Stimulated activated naive CD4-positive, alpha-beta T cell (primary cell): Measurements from ENCODE around the gene EVI5L.

Experiments used
- DNase-seq, 6 experiments: peaks; one replicate each; lab custom pipeline; 2025; lab: John Stamatoyannopoulos, UW

Gene EVI5L

GRCh38 chr19:7860714-7861618 lies 30.9 kb downstream of the EVI5L start:
- DNase-seq: no peak

DNA sequence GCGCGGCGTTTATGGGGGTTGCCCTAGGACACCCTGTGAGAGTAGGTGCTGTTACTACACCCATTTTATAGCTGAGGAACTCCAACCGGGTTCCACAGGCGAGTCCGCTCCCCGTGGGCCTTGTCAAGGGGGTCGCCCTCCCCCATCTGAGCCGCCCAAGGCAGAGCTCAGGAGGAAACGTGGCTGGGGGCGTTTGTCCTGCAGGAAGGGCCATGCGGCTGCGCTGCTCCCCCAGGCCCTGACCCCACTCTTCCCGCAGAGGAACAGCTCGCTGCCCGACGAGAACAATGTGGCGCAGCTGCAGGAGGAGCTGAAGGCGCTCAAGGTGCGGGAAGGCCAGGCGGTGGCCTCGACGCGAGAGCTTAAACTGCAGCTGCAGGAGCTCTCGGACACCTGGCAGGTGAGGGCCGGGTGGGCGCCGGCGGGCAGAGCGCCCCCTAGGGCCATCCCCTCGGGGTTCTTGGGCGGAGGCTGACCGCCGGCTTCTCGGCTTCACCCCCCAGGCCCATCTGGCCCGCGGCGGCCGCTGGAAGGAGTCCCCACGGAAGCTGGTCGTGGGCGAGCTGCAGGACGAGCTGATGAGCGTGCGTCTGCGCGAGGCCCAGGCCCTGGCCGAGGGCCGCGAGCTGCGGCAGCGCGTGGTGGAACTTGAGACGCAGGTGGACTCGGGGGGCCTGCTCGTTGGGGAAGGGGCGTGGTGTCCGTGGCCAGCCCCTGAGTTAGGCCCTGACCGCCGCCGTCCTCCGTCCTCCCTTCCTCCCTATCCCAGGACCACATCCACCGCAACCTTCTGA lies 31.8 kb downstream of the EVI5L start:
- DNase-seq: no peak

DNA sequence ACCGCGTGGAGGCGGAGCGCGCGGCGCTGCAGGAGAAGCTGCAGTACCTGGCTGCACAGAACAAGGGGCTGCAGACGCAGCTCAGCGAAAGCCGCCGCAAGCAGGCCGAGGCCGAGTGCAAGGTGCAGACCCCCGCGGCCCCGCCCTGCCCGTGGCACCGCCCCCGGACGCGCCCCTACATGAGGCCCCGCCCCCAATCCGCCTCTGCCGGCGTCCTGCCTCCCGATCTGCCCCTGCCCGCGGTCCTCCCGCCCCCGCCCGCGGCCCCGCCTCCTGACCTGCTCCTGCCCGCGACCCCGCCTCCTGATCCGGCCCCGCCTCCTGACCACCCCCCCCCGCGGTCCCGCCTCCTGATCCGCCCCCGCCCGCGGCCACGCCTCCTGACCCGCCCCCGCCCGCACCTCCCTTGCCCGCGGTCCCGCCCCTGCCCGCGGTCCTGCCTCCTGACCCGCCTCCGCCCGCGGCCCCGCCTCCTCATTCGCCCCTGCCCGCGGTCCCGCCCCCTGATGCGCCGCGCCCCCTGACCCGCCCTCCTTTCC lies 32.5 kb downstream of the EVI5L start:
- peak; percentile 57 to 82 (median 77) for DNase-seq

DNA sequence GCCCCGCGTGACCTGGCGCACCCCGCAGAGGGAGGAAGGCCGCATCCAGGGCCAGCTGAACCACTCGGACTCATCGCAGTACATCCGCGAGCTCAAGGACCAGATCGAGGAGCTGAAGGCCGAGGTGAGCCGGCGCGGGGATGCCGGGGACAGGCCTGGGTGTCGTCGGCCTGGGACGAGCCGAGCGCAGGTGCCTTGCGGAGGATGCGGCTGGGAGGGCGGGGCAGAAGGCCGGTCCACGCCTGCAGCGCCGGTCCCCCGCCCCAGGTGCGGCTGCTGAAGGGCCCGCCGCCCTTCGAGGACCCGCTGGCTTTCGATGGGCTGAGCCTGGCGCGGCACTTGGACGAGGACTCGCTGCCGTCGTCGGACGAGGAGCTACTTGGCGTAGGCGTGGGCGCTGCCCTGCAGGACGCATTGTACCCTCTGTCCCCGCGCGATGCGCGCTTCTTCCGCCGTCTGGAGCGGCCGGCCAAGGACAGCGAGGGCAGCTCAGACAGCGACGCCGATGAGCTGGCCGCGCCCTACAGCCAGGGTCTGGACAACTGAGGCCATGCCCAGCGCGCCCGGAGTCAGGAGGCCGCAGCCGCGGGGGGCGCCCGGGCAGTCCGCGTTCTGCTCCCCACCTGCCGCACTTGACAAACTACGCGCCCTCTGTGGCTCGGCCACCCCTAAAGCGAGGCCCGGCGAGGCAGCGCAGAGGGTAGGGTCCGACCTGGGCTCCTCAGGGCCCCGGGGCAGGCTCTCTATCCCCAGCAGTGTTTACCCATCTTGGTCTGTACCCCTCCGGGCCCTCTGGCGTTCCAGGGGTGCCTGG lies 33.3 kb downstream of the EVI5L start:
- no peak for DNase-seq

DNA sequence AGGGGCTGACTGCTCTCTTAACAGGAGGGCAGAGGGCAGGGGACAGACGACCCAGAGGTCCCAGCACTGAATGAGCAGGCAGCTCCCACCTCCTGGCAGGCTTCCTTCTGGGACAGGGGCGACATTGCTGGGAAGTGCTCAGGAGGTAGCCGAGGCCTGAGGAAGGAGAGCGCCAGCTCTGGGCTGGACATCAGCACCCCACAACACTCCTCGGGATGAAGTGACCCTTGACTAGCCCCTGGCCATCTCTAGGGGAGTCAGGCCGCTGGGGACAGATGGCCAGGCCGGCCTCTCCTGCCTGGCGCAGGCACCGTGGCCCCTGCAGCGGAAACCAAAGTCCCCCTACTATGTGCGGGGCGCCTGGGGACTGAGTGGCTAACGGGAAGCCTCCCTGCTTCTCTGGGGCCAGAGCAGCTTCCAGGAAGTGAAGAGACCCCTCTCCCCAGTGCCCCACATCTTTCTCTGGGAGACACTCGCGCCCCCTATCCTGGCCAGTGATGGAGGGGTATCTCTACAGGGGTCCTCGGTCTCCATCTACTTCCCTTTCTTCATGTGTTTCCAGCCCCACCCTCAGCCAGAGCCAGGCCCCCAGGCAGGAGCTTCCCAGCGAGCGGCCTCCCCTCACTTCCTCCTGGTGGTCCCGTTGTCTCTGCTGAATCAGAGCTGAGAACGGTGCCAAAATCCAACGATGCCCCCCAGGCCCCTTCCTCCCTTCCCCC lies 34.1 kb downstream of the EVI5L start:
- DNase-seq: no peak

DNA sequence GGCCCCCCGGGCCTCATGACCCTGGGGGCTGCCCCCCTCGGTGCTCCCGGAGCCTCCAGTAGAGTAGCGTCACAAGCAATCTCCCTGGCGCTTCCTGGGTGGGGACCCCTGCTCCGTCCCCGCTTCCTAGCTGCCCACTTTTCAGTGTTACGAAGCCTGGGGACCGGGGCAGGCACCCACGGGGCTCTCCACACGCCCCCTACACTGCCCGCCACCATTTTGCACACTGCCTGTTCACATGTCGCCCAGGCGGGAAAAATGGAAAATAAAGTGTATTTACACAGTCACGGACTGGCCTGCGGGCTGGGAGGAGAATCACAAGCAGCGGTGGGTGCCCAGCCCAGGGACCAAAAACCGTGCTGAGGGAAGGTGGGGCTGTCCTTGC lies 34.7 kb downstream of the EVI5L start:
- no peak for DNase-seq

DNA sequence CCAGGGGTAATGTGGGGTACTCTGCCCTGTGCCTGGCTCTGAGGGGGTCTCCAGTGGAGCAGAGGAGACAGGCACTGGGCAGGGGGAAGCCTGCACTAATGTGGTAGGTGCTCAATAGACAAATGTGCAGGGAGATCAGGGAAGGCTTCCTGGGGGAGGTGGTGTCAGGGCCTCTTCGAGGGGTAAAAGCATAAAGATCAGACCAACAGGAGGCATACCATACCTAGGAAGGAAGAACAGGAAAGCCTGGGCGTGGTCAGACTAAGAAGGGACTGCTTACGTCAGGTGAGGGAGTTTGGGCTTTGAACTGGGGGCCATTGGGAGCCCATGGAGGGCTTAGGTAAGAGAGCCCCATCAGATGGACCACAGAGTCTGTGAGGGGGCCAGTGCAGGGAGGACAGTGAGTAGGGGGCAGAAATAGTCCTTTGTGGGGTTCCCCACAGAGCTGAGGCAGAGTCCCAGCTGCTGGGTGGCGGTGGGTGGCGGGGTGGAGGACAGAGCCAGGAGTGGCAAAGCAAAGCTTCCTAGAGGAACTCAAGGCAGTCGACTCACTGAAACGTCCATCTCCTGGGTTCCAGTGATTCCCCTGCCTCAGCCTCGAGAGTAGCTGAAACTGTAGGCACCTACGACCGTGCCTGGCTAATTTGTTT lies 35.4 kb downstream of the EVI5L start:
- no peak for DNase-seq

DNA sequence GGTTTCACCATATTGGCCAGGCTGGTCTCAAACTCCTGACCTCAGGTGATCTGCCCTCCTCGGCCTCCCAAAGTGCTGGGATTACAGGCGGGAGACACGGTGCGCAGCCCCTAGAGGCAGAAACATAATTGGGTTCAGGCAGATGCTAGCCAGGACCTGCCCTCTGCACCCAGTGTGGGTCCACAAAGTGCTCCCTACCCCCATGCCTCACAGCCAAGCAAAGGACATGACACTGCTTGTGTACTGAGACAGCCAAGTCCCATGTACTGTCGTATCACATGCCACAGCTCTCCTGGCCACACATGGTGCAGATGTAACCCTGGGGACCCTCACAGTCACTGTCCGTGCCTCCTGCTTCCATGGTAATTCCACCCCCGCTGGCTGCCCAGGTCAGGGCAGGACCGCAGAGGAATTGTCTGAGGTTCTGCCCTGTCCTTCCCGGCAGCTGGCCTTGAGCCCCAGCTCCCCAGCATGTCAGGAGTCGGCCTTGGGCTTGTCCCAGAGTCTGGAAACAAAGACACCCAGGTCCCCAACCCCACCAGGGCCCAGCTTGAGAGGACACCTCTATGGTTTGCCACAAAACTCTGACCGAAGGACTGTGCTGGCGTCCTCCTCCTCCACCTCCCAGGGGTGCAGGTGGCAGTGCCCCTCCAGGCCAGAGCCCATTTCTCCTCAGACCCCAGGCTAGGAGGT lies 36.5 kb downstream of the EVI5L start:
- DNase-seq: no peak

DNA sequence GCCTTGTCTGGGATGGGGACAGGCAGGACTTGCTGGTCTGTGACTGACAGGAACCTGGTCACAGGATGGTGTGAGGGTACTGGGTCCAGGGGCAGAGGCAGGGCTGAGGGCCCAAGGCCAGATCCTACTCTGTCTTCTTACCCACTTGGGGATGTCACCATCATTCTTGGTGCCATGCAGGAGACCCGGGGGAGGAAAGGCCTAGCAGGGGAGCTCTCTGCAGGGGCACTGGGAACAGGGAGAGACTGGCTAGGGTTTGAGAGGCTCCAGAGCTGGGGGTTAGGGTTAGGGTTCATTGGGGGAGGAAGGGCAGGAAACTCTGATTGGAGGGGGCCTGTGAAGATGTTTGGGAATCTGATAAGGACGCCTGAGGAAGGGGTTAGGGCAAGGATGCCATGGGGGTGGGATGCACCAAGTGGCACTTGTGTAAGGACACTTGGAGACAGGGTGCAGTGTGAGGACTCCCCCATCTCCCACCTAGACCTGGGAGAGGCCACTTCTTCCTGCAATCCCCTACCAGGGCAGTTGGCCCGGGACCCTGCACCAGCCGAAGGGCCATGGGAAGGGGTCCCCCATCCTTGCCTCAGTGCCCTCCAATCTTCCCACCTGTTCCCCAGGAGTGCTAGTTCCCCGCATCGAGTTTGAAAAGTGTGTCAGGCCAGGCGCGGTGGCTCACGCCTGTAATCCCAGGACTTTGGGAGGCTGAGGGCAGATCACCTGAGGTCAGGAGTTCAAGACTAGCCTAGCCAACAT lies 37.2 kb downstream of the EVI5L start:
- DNase-seq: no peak

GRCh38 chr19:7868326-7868670 lies 38.3 kb downstream of the EVI5L start:
- DNase-seq: peak in 1 of 6 experiments; percentile 39

DNA sequence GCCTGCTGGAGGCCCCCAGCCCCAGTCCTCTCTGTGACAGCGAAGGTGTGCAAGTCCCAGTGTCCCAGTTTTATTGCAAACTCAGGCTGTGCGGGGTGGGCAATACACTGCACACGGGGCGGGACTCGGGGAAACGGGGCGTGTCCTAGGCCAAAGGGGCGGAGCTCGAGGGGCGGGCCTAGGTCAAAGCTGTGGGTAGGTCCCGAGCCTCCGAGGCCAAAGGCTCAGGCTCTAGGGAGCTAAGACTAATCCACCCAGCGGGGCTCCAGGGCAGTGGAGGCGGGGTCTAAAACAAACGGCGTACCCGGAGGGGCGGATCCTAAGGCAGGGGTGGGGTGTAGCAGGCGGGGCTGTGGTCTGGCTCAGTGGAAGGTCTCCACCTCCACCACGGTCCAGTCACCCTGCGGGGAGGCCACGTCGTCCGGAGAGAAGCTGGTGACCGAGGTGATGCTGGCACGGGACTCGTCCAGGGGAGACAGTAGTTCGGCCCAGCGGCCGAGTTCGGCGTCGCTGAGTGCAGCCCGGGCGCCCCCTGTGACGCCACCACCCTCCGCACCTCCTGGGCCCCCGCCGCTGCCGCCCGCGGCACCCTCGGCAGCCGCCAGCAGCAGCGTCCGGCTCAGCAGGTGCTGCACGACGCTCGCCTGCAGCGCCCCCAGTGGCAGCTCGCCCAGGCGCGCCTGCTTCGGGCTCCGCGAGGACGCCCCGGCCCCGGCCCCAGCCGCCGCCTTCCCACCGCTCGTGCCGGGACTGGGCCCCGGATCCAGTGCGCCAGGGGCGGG lies 38.8 kb downstream of the EVI5L start:
- DNase-seq: peak in 5 of 6 experiments; percentile 74 to 99 (median 87)

DNA sequence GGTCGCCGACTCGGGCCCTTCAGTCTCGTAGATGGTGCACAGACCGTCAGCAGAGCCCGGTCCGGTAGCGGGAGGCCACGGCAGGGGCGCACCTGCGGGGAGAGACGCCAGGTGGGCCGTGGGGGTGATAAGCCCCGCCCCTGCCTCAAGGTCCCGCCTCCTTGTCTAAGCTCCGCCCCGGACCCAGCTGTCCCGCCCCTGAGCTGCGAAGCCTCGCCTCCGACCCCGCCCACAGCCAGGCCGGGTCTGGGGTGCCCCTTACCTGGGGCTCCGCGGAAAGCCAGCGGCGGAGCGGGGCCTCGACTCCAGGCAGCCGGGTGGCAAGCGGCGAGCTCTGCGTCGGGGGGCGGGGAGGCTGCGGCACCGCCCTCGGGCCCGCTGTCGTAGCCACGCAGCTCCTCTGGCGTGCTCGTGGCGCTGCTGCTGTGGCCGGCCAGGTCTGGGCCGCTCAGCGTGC lies 39.5 kb downstream of the EVI5L start:
- peak; percentile 79 to 99 (median 90) for DNase-seq

- peak; percentile 59 to 87 (median 80) for DNase-seq
Measured at GRCh38 chr19:7869910-7870511, 40.0 kb downstream of the EVI5L start.

DNA sequence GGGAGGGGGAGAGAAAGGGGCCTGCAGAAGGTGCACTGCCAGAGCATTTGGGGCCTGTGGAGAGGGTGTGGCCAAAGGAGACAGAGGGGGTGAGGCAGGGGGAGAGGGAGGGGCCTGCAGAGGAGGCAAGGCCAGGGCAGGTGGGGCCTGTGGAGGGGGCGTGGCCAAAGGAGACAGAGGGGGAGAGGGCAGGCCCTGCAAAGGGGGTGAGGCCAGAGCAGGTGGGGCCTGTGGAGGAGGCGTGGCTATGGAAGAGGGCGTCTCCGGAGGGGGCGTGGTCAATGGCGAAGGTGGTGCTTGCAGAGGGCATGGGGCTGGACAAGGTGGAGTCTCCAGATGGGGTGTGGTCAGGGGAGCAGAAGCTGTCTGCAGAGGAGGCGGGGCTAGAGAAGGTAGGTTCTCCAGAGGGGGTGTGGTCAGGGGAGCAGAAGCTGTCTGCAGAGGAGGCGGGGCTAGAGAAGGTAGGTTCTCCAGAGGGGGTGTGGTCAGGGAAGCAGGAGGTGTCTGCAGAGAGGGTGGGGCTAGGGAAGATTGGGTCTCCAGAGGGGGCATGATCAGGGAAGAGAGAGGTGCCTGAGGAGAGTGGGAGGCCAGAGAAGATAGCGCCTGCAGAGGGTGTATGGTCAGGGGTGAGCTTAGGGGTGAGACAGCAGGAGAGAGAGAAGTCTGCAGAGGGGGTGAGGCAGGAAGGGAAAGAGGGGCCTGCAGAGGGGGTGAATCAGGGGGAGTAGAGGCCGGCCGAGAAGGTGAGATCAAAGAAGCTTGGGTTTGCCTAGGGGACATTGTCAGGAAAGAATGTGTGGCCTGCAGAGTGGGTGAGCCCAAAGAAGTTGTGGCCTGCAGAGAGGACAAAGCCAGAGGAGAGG lies 40.8 kb downstream of the EVI5L start:
- peak in 5 of 6 experiments; percentile 43 to 76 (median 65) for DNase-seq

DNA sequence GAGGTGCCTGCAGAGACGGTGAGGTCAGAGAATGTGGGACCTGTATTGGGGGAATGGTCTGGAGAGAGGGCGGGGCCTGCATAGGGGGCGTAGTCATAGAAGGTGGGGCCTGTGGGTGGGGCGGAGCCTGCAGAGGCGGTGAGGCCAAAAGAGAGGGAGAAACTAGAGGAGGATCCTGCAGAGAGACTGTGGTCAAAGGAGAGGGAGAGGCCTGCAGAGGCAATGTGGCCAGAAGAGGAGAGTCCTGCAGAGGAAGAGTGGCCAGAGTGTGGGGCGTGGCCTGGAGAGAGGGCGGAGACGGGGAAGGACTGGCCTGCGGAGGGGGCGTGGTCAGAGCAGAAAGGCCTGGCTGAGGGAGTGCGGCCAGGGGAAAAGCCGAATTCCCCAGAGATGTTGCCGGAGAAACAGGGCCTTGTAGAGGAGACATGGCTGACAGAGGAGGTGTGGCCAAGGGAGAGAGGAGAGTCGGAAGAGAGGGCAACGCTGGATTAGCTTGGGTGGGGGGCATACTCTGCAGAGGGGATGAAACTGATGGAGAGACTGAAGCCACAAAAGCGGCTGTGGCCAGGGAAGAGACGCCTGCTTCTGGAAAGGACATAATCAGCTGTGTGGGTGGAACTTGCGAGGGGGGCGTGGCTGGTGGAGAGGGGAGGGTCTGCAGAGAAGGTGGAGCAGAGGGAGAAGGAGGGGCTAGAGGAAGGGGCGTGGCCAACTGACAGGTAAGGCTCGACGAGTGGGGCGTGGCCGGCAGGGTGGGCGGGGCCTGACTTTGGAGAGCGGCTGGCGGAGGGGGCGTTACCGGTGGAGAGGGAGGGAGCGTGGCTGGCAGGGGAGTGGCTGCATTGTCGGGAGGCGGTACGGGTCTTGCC lies 41.7 kb downstream of the EVI5L start:
- peak; percentile 78 to 97 (median 88) for DNase-seq
